HL-60 (cell line): Measurements from ENCODE around the gene RHOU.
"Not testable (repeated sequence)": the region's sequence is repeated elsewhere in the genome, so short reads cannot be mapped to it uniquely, and the experiment has no call there.

Experiments
- CTCF ChIP-seq: IDR thresholded peaks from one replicate; pipeline ENCODE4 v1.5.1; 2011; ENCODE audit warnings: low read length, control low read depth, inconsistent platforms; ENCODE audit not compliant: insufficient read depth
- TF ChIP-seq, protein P1 (sequence below): IDR thresholded peaks from 2 replicates; pipeline ENCODE4 v1.6.1; 2012; ENCODE audit warnings: low read depth; ENCODE audit not compliant: insufficient replicate concordance

GRCh38 chr1:228694447-228694846 is 40.8 kb upstream of the RHOU start:
- not testable (repeated sequence) for TF ChIP-seq CTCF
- TF ChIP-seq, protein P1, sequence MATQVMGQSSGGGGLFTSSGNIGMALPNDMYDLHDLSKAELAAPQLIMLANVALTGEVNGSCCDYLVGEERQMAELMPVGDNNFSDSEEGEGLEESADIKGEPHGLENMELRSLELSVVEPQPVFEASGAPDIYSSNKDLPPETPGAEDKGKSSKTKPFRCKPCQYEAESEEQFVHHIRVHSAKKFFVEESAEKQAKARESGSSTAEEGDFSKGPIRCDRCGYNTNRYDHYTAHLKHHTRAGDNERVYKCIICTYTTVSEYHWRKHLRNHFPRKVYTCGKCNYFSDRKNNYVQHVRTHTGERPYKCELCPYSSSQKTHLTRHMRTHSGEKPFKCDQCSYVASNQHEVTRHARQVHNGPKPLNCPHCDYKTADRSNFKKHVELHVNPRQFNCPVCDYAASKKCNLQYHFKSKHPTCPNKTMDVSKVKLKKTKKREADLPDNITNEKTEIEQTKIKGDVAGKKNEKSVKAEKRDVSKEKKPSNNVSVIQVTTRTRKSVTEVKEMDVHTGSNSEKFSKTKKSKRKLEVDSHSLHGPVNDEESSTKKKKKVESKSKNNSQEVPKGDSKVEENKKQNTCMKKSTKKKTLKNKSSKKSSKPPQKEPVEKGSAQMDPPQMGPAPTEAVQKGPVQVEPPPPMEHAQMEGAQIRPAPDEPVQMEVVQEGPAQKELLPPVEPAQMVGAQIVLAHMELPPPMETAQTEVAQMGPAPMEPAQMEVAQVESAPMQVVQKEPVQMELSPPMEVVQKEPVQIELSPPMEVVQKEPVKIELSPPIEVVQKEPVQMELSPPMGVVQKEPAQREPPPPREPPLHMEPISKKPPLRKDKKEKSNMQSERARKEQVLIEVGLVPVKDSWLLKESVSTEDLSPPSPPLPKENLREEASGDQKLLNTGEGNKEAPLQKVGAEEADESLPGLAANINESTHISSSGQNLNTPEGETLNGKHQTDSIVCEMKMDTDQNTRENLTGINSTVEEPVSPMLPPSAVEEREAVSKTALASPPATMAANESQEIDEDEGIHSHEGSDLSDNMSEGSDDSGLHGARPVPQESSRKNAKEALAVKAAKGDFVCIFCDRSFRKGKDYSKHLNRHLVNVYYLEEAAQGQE, result not testable (repeated sequence)
